Activated CD4-positive, alpha-beta memory T cell treated with anti-CD3 and anti-CD28 coated beads, Interleukin-2, amount 10 ng/mL, durations not matched to agents 7 days and 5 days (primary cell): ENCODE results near the gene CEP57L1. TPM values are rescaled to one million over a fixed set of nuclear protein-coding genes. Genes with fewer than 3 reads are reported as not detected.

Experiments used
- CTCF ChIA-PET: fragments of 350-600 bp; sonication (Branson Sonifier 250); formaldehyde crosslinking; loops from one replicate; lab custom pipeline; 2021; ENCODE audit warnings: antibody characterized with exemption, inconsistent platforms; lab: Charles Lee
- POLR2A ChIA-PET: fragments of 350-600 bp; sonication (Branson Sonifier 250); formaldehyde crosslinking; loops from one replicate; lab custom pipeline; 2021; ENCODE audit warnings: antibody characterized with exemption; lab: Charles Lee
- DNase-seq: peaks from one replicate; pipeline ENCODE4 v3.0.0-alpha.2; 2020
- H3K27ac Mint-ChIP-seq: one replicate; pipeline ENCODE4 v1.8.0; 2021; ENCODE audit warnings: mild to moderate bottlenecking, mixed read lengths
- H3K27me3 Mint-ChIP-seq: one replicate; pipeline ENCODE4 v1.8.0; 2021; ENCODE audit warnings: mixed read lengths
- H3K36me3 Mint-ChIP-seq: one replicate; pipeline ENCODE4 v1.8.0; 2021; ENCODE audit warnings: low read depth, mixed read lengths
- H3K4me1 Mint-ChIP-seq: one replicate; pipeline ENCODE4 v1.8.0; 2021; ENCODE audit warnings: mixed read lengths
- H3K4me3 Mint-ChIP-seq: one replicate; pipeline ENCODE4 v1.8.0; 2021; ENCODE audit warnings: mild to moderate bottlenecking, mixed read lengths
- H3K9me3 Mint-ChIP-seq: one replicate; pipeline ENCODE4 v1.8.0; 2021; ENCODE audit warnings: mixed read lengths
- total RNA-seq, 2 experiments: library from RNA; stranded (reverse); gene quantifications; one replicate each; pipeline ENCODE4 v1.2.3, GENCODE V29; 2021

The CEP57L1 gene
- total RNA-seq: 10 to 100 TPM; 21.6 to 23.3 TPM

DNA sequence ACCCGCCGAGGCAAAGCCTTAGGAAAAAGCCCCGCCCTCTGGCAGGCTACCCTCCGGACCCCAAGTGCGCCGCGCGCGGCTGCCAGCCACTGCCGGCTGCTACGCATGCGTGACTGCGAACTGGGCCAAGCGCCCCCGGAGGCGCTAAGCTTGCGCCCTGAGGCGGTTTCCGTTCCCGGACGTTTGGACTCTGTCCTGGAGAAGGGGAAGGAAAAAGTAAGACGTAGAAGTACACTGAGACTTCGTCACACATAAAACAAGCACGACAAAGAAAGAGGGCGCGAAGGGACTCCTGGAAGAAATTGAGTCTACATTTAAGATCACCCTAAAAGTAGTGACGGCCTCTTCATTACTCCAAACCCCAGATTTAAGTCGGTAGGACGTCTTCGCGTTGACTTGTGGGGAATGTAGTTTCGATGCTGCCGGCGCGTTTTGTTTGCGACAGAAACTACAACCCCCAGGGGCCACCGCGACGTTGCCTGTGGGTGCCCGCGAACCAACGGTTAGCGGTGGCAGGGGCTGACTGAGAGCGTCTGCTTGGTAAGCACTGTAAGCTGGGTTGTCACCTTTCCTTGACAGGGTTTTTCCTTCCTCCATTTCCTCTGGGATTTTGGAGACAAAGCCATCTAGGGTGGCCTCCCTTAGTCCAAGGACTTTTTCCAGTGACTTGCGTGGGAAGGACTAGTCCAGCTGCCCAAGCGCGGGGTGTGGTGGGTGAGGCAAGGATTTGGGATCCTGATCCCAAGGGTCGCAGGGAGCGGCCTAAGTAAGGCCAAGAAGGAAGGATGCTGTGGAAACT, at the start of gene CEP57L1:
Gene CEP57L1 (plus strand): TSS at position 472 of the 799 bp plus-strand sequence. CDS start 49,715 bp downstream, outside the sequence.
- peak; percentile 97 for DNase-seq
- Mint-ChIP-seq H3K27me3 (no peaks in the 10 kb centered on the region), H3K4me3 (peak within 1 kb of the TSS; percentile 94), H3K36me3 (peaks cover 19% of the 10 kb centered on the region), H3K27ac (peak within 1 kb of the TSS; percentile 100), H3K4me1 (peaks cover 49% of the 10 kb centered on the region), H3K9me3 (no peaks in the 10 kb centered on the region)
- CTCF ChIA-PET: interaction anchor here (1.0 to 3.3 kb wide), 11 partner anchors 9 to 537 kb away, joined by 3 to 11 read pairs (median 4); partner anchors contain the start of genes ARMC2 and CD164
- POLR2A ChIA-PET: interaction anchor here (0.6 to 4.7 kb wide), 40 partner anchors 9 to 1780 kb away, joined by 3 to 73 read pairs (median 5); partner anchors contain the start of genes AMD1, ARMC2, CD164 and CDK19

DNA sequence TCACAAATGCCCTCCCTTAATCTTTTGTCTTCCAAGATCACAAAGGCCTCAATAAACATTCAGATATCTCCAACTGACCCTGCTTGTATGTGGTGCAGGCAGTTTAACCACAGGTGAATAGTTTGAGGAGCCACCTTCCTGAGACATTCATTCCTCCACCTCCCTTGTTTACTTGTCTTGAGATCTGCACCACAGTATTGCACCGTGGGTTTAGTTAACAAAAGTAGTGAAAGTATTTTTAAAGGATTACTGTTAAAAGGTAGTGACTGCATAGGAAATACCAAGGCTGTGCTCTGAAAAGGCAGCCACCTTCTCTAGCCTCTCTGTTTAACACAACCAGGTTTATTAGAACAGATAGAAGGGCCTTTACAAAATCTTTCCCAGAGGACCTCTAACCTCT, 47.1 kb upstream of the CEP57L1 start:
- Mint-ChIP-seq H3K27me3 (no peaks in the 10 kb centered on the region), H3K9me3 (peaks cover 4% of the 10 kb centered on the region), H3K4me3 (no peak overlapping the region), H3K4me1 (peaks cover 7% of the 10 kb centered on the region), H3K27ac (no peak overlapping the region), H3K36me3 (no peaks in the 10 kb centered on the region)
- DNase-seq: no peak
- ChIA-PET POLR2A (no interaction called here), CTCF (interaction anchor here (0.6 kb wide), 1 partner anchor 11 kb away, joined by 3 read pairs; no protein-coding TSS in a partner anchor)

DNA sequence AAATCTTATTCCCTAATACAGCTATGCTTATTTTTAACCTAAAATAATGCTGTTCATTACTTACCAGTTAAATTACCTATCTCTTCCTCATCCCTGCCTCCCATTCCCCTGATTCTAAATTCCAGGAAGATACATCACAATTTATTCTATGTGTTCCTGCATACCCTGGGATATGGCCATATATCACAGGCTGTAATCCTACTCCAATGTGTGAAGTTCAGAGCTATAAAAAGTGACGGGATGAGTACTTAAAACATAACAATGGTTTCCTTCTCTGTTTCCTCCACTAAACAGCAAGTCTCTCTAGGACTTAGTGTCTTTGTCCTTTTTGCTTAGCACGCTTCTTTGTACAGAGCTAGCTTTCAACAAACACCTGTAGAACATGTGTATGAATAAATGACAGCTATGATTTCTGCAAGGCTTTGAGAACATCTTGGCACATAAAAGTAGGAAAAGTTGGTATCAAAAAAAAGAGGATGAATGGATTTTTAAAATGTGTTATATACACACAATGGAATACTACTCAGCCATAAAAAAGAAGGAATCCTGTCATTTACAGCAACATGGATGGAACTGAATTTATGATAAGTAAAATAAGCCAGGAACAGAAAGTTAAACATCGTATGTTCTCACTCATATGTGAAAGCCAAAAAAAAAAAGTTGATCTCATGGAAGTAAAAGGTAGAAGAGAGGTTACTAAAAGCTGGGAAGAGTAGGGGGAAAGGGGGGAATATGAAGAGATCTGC, 46.5 kb upstream of the CEP57L1 start:
- H3K4me1 Mint-ChIP-seq: peaks cover 7% of the 10 kb centered on the region
- no peak overlapping the region for H3K4me3 Mint-ChIP-seq
- no peaks in the 10 kb centered on the region for H3K36me3 Mint-ChIP-seq
- no peak for DNase-seq
- H3K27ac Mint-ChIP-seq: no peak overlapping the region
- H3K27me3 Mint-ChIP-seq: no peaks in the 10 kb centered on the region
- peaks cover 4% of the 10 kb centered on the region for H3K9me3 Mint-ChIP-seq
- CTCF ChIA-PET: interaction anchor here (0.6 to 1.0 kb wide), 2 partner anchors 10 to 243 kb away, joined by 3 read pairs; no protein-coding TSS in a partner anchor
- POLR2A ChIA-PET: interaction anchor here (0.6 kb wide), 1 partner anchor 46 kb away, joined by 3 read pairs; the partner anchor contains the start of gene SESN1

DNA sequence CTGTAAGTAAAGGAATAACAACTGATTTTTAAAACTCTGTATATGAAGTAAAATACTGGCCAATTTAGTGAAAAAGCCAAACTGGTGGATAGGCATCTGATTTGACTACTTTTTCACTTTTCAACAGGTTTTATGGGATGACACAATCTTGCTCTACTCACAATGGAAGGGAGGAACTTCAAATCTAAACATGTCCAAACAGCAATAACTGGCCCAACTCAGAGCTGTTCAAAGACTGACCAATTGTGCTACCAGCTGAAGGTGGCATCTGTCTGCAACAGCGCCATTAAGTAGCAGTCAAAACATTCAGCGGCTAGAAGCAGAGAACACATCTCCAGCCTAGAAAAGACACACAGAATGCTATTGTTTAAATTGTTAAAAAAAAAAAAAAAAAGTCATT, 45.3 kb upstream of the CEP57L1 start:
- H3K27ac Mint-ChIP-seq: no peak overlapping the region
- H3K36me3 Mint-ChIP-seq: no peaks in the 10 kb centered on the region
- peaks cover 7% of the 10 kb centered on the region for H3K4me1 Mint-ChIP-seq
- H3K9me3 Mint-ChIP-seq: peaks cover 4% of the 10 kb centered on the region
- POLR2A ChIA-PET: no interaction called here
- no peak overlapping the region for H3K4me3 Mint-ChIP-seq
- no peak for DNase-seq
- CTCF ChIA-PET: interaction anchor here (1.0 kb wide), 1 partner anchor 244 kb away, joined by 3 read pairs; no protein-coding TSS in a partner anchor
- H3K27me3 Mint-ChIP-seq: no peaks in the 10 kb centered on the region

DNA sequence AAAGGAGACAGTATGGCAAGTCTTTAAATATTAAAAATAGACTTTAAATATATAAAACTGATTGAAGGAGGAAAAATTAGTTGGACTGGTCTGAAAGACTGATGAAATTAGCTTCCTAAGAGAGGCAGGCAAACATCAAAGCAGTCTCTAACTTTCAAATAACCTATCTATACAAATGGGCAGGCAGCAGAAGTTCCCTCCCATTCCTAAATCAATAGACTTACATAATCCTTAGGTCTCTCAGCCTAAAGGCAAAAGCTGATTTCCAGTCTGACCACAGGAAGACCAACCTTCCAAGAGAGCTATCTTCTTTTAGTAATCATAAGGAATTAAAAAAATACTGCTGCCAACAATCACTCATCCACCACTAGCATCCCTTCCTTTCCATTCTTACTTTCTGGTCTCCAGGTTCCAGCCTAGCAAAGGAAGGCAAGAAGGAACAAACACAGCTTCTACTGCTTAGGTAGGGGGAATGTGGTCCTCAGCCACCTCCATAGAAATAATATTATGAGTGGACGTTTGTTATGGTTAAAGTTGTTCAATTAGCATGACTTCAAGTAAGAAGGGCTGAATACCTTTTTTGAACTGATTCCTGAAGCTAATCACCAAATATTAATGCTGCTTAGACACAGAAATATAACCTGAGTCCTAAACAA, 44.7 kb upstream of the CEP57L1 start:
- no peak overlapping the region for H3K4me3 Mint-ChIP-seq
- ChIA-PET POLR2A (no interaction called here), CTCF (no interaction called here)
- no peaks in the 10 kb centered on the region for H3K36me3 Mint-ChIP-seq
- no peak for DNase-seq
- peaks cover 4% of the 10 kb centered on the region for H3K9me3 Mint-ChIP-seq
- H3K4me1 Mint-ChIP-seq: peaks cover 7% of the 10 kb centered on the region
- H3K27ac Mint-ChIP-seq: no peak overlapping the region
- H3K27me3 Mint-ChIP-seq: no peaks in the 10 kb centered on the region

DNA sequence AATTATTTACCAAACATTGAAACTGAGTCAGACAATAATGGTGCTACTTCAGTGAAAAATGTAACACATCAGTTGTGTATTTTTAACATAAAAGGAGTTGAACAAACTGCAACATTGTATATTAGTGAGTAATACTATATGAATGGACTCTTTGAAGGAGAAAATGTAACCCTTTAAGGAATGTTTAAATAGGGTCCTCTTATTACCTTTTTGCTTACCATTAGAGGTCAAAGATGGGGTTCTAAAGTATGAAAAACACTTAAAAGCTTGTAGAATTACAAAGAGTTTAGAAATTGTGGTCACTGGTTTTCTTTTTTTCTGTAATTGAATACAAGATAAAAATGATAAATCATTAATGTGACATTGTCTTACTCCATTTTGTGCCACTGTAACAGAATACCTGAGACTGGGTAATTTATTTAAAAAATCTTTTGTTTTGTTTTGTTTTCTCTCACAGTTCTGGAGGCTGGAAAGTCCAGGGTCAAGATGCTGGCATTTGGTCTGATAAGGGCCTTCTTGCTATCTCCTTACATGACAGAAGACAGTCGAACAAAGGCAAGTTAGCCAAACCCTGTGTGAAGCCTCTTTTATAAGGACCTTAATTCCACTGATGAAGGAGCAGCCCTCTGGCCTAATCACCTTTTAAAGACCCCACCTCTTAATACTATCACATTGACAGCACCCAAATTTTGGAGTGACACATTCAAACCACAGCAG, 43.8 kb upstream of the CEP57L1 start:
- peaks cover 4% of the 10 kb centered on the region for H3K9me3 Mint-ChIP-seq
- no peak for DNase-seq
- POLR2A ChIA-PET: interaction anchor here (0.6 kb wide), 1 partner anchor 12 kb away, joined by 3 read pairs; no protein-coding TSS in a partner anchor
- no peaks in the 10 kb centered on the region for H3K27me3 Mint-ChIP-seq
- H3K4me3 Mint-ChIP-seq: no peak overlapping the region
- no peaks in the 10 kb centered on the region for H3K36me3 Mint-ChIP-seq
- H3K4me1 Mint-ChIP-seq: peaks cover 7% of the 10 kb centered on the region
- no peak overlapping the region for H3K27ac Mint-ChIP-seq
- CTCF ChIA-PET: no interaction called here

DNA sequence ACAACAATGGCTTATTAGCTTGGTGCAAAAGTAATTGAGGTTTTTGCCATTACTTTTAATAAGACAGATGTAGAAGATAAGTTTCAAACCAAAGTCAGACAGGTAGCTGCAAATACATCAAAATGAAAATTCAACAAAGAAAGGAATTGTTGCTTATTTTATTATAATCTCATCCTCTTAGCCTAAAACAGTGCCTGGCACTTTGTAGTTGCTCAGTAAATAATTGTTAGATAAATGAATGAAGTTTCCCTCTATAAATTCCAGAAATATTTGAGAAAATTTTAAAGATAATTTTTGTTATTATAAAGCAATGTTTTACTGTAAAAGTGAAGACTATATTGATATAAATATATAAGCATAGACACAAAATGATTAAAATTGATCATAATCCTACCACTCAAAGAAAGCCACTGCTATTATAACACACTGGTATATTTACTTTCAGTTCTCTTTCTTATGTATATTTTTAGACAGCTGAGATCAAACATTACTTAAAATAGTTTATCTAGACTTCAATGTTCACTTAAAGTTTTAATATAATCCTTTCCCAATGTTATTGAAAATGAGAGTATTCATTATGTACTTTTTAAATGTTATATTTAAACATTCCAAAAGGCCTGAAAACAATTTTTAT, 43.2 kb upstream of the CEP57L1 start:
- Mint-ChIP-seq H3K27ac (no peak overlapping the region), H3K27me3 (no peaks in the 10 kb centered on the region), H3K36me3 (no peaks in the 10 kb centered on the region), H3K4me1 (peaks cover 7% of the 10 kb centered on the region), H3K4me3 (no peak overlapping the region), H3K9me3 (peaks cover 4% of the 10 kb centered on the region)
- CTCF ChIA-PET: no interaction called here
- POLR2A ChIA-PET: interaction anchor here (0.6 kb wide), 1 partner anchor 11 kb away, joined by 3 read pairs; no protein-coding TSS in a partner anchor
- no peak for DNase-seq

DNA sequence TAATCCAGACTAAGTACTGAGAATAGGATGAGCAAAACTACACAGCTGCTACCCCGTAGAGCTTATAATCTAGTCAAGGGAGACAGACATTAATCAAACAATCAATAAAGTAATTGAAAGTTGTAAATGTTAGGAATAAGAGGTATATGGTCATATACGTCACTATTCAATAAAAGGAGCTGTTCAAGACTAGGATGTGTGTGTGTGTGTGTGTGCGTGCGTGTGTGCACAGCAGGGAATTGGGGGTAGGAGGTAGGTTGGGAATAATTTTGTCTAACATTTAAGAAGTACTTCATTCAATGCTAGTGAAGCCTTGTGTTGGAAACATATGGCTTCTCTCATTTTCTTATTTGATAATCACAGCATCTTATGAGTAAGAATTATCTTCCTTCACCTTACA, 42.5 kb upstream of the CEP57L1 start:
- DNase-seq: no peak
- POLR2A ChIA-PET: no interaction called here
- peaks cover 4% of the 10 kb centered on the region for H3K9me3 Mint-ChIP-seq
- H3K27me3 Mint-ChIP-seq: no peaks in the 10 kb centered on the region
- H3K4me3 Mint-ChIP-seq: no peak overlapping the region
- CTCF ChIA-PET: interaction anchor here (2.4 kb wide), 1 partner anchor 20 kb away, joined by 10 read pairs; no protein-coding TSS in a partner anchor
- no peaks in the 10 kb centered on the region for H3K36me3 Mint-ChIP-seq
- H3K27ac Mint-ChIP-seq: no peak overlapping the region
- H3K4me1 Mint-ChIP-seq: peaks cover 7% of the 10 kb centered on the region

DNA sequence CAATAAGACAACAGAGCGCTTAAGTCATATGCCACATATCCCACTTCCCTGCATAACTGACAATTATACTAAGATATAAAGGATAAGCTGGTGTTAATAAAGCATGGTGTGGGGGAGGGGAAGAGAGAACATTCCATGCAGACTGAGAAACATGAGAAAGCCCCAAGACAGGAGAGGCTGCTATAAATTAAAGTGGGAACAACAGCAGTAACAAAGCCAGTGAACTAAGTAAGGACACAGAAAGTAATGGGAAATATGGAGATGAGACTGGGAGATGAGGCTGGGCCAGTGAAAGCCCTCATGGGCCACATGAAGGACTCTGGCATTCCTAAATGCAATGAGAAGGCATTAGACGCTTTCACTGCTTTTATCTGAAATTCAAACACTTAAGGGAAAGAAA, 42.0 kb upstream of the CEP57L1 start:
- Mint-ChIP-seq H3K27me3 (no peaks in the 10 kb centered on the region), H3K9me3 (peaks cover 4% of the 10 kb centered on the region), H3K36me3 (no peaks in the 10 kb centered on the region), H3K4me3 (no peak overlapping the region), H3K27ac (no peak overlapping the region), H3K4me1 (peaks cover 4% of the 10 kb centered on the region)
- no peak for DNase-seq
- ChIA-PET POLR2A (no interaction called here), CTCF (interaction anchor here (1.0 to 2.4 kb wide), 3 partner anchors 20 to 160 kb away, joined by 3 to 10 read pairs (median 3); no protein-coding TSS in a partner anchor)

DNA sequence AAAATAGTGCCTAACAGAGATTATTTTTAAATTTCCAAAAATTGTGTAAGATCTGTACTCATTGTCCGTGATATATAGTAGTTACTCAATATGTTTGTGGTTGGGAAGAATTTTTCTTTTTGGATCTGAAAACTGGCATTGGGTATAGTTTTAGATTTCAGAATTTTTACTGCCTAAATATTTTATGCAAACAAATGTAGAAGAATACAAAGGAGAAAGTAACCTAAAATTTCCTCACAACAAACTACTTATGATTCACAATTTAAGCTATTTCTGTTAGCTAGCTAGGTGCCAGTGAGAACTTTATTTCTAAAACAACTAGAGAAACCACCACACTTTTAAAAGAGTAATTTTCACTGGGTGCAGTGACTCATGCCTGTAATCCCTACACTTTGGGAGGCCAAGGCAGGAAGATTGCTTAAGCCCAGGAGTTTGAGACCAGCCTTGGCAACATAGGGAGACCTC, 39.5 kb upstream of the CEP57L1 start:
- ChIA-PET POLR2A (no interaction called here), CTCF (interaction anchor here (1.5 kb wide), 1 partner anchor 17 kb away, joined by 8 read pairs; no protein-coding TSS in a partner anchor)
- Mint-ChIP-seq H3K36me3 (no peaks in the 10 kb centered on the region), H3K4me1 (peaks cover 16% of the 10 kb centered on the region), H3K4me3 (no peak overlapping the region), H3K27me3 (no peaks in the 10 kb centered on the region), H3K9me3 (no peaks in the 10 kb centered on the region), H3K27ac (no peak overlapping the region)
- DNase-seq: no peak

DNA sequence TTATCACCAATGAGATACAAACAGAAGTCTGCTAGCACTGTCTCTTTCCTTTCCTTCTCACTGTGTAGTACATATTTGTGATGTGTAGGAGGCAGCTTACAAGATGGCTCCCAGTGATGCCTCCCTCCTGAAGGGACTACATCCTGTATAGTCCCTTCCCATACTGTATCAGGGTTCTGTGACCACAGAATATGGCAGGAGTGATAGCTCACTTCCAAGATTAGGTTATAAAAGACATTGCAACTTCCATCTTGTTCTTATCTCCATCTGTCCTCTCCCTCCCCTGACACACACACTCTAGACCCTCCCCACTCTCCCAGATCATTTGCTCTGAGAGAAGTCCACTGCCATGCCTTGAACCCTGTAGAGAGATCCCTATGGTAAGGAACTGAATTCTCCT, 38.6 kb upstream of the CEP57L1 start:
- Mint-ChIP-seq H3K4me3 (no peak overlapping the region), H3K4me1 (peaks cover 17% of the 10 kb centered on the region), H3K27ac (no peak overlapping the region), H3K9me3 (no peaks in the 10 kb centered on the region), H3K36me3 (no peaks in the 10 kb centered on the region), H3K27me3 (no peaks in the 10 kb centered on the region)
- ChIA-PET CTCF (interaction anchor here (1.5 kb wide), 1 partner anchor 16 kb away, joined by 8 read pairs; no protein-coding TSS in a partner anchor), POLR2A (no interaction called here)
- no peak for DNase-seq
